Activated naive CD4-positive, alpha-beta T cell treated with Interleukin-2 at 50 U/mL for 16 hours (primary cell): ENCODE measurements around the gene CALML4.
"Not testable (repeated sequence)": the region's sequence is repeated elsewhere in the genome, so short reads cannot be mapped to it uniquely, and the experiment has no call there.

Experiments
- DNase-seq: peaks from one replicate; pipeline ENCODE4 v3.0.0-alpha.2; 2020

CALML4 gene

DNA sequence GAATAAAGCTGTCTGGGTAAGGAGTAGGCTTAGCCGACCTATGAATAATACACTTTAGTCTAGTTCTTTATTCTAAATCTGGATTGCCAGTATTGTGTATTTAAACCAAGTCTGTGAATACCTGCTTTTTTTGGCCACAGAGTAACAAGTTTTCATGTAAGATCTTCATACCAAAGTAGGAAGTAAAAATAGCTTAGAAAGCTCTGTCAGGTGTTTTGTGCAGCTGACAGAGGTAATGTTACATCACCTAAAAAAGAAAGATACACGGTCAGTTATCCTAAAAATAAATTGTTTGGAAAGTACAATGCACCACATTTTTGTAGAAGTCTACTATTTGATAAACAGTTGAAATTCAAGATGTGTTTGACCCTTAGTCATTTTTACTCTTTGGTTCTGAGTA is 16.5 kb downstream of the CALML4 start:
- no peak for DNase-seq

DNA sequence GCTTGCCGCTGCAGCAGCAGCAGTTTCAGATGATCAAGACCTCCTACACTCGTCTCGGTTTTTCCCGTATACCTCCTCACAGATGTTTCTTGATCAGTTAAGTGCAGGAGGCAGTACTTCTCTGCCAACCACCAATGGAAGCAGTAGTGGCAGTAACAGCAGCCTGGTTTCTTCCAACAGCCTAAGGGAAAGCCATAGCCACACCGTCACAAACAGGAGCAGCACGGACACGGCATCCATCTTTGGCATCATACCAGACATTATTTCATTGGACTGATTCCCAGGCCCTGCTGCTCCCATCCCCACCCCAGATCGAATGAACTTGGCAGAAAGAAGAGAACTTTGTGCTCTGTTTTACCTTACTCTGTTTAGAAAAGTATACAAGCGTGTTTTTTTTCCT is 17.6 kb downstream of the CALML4 start:
- DNase-seq: no peak

DNA sequence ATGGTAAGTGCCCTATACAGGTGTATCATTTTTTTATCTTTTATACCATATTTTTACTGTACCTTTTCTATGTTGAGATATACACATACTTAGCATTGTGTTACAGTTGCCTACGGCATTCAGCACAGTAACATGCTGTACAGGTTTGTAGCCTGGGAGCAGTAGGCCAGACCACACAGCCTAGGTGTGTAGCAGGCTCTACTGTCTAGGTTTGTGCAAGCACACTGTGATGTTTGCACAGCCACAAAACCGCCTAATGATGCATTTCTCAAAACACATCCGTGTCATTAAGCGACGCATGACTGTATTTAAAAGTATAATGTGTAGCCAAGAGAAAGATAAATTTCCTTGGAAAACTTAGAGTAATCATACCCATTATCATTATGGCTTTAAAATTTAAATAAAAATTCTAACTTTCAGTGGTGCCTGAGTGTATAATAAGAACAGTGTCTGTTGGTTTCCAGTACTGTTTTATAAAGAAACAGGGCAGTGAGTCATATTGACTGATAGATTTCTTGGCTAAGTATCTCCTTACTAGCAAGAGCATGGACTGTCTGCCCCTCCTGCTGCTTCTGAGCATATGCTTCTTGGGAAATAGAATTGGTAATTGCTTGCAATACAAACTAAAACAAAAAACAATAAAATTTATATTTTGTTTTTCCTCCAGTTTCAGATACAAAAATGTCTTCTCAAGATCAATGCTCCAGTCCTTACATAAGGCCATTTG is 18.3 kb downstream of the CALML4 start:
- no peak for DNase-seq

DNA sequence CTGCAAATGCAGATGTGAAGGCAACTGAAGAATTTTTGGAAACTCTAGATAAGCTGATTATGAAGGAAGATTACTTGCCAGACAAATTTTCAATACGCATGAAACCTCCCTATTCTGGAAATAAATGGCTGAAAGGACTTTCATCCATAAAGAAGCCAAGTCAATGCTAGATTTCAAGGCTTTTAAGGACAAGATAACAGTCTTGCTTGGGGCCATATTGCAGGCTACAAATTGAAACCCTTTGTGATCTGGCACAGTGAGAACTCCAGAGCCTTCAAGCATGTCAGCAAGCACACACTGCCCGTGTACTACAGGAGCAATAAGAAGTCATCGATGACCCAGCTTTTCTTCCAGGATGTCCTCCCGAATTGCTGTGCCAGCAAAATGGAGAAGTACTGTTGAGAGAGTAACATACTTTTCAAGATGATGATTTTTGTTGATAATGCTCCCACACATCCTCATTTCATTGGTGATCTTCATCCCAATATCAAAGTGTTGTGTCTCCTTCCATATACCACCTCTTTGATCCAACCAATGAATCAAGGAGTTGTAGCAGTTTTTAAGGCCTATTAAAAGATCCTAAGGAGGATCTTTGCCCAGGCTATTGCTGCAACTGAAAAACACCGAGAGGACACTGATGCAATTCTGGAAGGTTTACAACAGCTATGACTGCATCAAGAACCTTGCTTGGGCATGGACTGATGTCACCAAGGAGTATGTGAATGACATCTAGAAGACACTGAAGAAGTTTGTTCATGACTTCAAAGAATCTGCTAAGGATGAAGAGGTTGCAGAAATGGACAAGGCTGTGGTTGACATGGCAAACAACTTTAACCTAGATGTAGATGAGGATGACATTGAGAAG is 20.3 kb downstream of the CALML4 start:
- no peak for DNase-seq

DNA sequence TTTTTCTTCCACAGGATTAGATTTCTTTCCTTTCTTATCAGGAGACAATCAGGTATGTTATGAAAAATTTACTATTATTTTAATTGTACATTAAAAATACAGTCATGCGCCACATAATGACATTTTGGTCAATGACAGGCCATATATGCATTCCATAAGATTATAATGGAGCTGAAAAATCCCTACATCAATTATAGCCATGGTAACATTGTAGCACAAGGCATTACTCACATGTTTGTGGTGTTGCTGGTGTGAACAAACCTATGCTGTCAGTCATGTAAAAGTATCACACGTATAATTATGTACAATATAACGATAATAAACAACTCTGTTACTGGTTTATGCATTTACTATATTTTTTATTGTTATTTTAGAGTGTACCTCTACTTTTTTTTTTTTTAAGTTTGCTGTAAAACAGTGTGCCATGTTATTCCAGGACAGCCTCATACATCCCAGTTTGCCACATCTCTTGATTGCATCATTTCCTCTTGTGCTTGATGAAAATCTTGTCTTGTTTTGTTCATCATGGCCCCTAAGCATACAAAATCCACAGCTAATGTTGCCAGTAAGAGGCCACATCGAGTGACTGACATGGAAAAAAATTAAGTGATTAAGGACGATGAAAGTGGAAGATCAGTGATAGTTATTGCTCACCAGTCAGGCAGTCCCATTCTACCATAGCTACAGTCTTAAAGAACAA is 21.4 kb downstream of the CALML4 start:
- DNase-seq: no peak

DNA sequence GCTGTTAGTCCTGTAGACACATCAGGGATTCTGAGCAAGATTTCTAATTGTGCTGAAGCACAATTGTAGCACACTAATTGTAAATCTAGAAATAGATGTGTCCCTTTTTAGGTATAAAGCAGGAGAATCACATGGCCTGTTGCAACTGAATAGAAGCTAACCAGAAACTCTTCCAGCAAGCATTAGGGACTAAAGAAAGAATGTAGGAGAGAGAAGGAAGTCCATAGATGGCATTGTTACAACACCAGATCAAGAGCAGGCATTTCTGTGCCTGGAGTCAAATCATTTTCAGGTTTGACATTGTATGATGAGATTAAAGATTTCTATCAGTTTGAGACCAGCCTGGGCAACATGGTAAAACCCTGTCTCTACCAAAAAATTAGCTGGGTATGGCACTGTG is 27.4 kb downstream of the CALML4 start:
- no peak for DNase-seq

DNA sequence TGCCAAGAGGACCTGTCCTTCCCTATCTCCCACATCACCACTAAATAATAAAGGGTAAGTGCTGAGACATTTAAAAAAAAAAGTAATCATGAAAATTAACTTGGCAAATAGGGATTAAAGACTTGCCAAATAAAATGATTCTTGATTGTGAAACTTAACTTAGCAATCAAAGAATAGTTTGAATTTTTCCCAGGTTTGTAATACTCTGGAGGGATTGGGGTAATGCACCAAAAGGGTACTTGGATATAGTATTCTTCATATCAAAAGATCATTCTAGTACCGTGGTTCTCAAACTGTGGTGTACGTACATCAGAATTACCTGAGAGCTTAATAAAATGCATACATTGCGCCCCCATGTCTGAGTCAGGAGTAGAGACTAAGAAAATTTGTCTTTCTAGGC is 28.5 kb downstream of the CALML4 start:
- DNase-seq: no peak

DNA sequence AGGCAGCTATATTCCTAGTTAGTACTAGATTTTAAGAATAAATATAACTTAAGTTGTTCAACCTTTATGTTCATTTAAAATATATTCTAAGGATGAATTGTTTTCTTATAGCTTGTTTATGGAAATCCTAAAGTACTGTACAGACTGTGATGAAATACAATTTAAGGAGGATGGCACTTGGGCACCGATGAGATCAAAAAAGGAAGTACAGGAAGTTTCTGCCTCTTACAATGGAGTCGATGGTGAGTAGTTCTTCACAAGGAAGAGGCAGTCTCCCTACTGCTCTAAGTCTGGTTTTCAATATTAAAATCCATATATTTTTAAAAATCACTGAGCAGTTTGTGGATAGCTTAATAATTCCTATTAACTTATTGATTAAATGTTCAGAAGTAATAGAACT is 29.6 kb downstream of the CALML4 start:
- DNase-seq: no peak

DNA sequence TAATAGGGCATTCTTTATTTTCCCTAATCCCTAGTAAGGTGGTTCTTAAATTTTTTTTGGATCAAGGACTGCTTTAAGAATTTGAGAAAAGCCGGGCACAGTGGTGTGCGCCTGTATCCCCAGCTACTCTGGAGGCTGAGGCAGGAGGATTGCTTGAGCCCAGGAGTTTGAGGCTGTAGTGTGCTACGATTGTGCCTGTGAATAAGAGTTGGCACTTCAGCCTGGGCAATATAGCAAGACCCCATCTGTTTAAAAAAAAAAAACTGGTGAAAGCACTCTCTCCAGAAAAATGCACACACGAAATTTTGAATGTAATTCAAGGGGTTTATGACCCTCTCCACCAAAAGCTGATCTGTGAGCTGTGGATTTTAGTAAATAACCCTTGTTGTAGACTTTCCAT is 32.0 kb downstream of the CALML4 start:
- DNase-seq: no peak

DNA sequence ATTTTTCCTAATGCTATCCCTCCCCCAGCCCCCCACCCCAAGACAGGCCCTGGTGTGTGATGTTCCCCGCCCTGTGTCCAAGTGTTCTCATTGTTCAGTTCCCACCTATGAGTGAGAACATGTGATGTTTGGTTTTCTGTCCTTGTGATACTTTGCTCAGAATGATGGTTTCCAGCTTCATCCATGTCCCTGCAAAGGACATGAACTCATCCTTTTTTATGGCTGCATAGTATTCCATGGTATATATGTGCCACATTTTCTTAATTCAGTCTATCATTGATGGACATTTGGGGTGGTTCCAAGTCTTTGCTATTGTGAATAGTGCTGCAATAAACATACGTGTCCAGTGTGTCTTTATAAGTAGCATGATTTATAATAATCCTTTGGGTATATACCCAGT is 33.1 kb downstream of the CALML4 start:
- DNase-seq: not testable (repeated sequence)

DNA sequence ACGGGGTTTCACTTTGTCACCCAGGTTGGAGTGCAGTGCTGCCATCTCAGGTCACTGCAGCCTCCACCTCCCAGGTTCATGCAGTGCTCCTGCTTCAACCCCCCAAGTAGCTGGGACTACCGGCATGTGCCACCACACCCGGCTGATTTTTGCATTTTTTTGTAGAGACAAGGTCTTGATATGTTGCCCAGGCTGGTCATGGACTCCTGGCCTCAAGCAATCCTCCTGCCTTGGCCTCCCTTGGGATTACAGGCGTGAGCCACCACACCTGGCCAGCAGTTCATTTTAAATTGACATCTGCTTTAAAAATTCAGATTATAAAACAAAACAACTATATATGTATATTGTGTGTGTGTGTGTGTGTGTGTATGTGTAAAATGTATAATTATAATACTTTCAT is 38.3 kb downstream of the CALML4 start:
- no peak for DNase-seq

DNA sequence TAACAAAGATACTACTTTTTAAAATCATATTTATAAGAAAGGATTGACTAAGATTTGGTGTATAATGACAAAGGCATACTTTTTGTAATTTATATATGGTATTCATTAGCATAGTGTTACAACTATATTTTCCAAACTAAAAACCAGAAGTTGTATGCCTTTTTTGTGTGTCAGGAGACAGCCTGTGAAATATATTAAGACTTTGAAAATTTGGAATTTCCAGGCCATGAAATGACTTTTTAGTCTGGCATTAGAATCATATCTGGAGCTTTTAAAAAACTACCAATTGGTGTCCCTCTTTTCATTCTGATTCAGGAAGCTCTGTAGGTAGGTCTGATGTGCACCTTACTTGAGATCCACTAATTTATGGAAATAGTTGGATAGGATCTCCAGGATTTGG is 41.9 kb downstream of the CALML4 start:
- no peak for DNase-seq

DNA sequence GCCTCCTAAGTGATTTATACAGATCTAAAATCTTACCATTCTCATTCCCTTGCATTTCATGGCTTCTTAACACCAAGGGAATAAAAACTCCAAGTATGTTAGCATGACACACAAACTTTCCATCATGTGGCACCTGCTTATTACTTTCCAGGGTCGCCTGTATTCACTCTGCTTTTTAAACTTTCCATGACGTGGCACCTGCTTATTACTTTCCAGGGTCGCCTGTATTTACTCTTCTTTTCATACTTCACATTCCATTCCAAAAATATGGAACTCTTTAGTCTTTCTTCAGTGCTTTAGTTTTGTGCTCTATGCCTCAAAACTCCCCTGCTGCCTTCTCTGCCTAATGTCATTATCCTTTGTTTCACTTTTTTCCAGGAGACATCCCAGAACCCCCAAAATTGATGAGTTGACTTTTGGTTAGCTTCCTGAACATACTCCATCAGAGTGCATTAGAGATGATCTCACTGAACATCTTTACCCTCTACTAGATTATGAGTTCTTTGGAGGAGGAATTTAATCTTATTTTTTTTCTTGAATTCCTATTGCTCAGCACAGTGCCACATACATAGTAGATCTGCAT is 47.0 kb downstream of the CALML4 start:
- DNase-seq: no peak

DNA sequence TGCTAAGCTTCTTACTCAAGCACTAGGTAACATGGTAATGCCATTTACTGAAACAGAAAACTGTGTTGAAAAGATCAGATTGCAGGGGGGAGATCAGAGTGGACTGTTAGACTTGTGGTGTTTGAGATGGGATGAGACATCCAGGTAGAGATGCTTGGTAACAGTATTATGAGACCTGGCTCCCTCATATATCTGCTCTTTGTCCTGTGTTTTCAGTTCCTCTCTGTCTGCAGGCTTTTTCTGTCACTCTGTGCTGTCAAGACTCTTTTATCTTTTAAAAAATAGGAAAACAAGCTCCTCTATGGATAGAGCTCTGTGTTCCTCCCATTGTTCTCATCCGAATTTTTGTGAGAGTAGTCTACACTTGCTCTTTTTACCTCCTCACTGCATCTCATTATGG is 48.1 kb downstream of the CALML4 start:
- no peak for DNase-seq

DNA sequence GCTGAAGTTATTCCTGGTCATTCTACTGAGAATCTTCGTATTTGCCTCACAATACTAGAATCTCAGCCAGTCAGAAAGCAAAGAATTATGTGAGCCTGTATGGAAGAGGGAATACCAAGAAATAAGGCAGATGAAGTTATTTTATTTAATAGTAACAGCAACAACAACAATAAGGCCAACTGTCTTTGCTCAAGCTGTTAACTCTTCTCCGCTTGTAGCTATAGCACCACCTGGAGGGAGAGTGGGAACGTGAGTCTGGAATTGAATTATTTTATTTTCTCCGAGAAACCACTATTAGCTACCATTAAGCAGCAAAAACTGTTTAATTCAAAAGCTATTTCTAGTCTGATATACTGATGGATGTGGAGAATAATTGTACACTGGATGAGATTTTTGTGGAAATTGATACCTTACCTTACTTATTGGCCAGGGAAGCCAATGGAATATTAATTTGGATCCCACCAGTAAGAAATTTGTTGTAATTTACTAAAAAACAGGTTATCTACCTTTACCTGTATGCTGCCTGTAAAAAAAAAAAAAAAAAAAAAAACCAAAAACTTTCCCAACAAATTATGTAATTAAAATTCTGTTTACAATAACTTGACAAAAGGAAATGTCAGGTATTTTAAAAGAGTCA is 50.1 kb downstream of the CALML4 start:
- peak; percentile 7 for DNase-seq

DNA sequence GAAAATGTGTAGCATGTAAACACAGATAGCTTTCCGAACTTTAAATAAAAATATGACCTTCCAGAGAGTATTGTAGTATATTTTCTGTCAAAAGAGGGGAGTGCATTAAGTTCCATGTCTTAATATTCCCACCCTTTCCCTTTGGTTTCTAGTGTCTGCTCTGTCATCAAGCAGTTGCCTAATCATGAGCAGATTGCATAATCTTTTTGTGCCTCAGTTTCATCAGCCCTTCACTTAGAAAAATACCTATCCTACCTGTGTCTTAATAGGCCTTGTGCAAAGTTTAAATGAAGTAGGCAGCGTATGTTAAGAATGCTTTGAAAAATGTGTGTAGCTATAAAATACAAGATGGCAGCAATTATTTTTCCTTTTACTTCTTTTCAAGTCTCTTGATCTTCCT is 52.8 kb downstream of the CALML4 start:
- DNase-seq: no peak

DNA sequence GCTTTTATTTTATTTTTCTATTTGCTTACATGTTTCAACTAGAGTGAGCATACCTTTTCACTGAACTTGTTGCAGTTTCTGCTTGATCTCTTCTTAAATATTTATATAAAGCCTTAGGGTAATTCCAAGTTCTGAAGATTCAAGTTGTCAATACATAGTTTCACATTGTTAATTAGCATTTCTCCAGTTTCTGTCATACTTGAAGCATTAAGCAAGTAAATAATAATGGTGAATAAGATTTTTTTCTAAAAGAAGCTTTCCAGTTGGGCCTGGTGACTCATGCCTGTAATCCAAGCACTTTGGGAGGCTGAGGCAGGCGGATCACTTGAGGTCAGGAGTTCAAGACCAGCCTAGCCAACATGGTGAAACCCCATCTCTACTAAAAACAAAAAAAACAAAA is 53.9 kb downstream of the CALML4 start:
- no peak for DNase-seq

DNA sequence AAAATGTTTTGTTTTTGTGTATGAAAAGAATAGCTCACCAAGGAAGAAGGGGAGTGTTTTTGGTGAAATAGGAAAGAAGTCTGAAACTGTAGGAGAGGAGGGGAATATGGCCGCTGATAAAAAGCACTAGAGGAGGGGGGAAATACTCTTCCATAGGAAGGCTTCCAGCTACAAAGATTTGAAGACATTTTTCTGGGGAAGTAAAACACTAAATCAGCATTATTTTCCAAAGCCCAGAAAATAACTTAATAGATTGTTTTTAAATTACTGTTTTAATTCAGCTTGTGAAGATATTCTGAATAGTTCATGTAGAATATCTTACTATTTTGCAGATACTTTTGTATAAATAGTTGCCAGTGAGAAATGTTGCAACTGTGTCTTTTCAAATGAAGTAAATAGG is 54.9 kb downstream of the CALML4 start:
- no peak for DNase-seq

DNA sequence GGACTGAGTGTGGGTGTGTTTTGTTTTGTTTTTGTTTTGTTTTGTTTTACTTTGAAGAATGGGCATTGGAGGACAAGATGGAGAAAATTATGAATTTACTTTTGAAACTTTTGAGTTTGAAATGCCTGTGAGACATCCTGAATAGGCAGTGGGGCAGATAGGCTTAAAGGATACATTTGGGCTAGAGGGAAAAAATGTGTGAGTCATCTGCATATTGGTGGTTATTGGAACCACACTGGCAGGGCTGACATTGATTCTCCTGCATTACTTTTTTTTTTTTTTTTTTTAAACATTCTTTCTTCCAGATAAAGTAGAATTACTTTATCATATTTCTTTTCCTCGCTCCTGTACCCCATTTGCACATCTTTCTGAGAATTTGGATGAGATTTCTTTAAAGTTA is 56.1 kb downstream of the CALML4 start:
- DNase-seq: no peak

DNA sequence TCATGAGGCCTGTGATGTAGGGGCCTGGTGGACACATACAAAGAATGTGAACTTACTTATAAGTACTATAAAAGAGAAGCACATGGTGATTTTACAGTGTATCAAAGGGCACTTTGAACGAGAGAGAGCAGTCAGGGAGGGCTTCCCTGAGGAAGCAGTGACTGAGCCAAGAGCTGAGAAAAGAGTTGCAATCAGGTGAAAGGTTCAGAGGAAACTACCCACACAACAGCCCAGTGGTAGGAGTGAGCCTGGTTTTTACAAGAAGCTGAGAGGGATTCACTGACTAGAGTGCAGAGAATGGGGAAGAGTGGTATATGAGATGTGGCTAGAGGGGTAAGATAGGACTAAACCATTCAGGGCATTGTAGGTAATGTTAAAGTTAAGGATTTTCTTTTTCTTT is 57.1 kb downstream of the CALML4 start:
- DNase-seq: no peak

DNA sequence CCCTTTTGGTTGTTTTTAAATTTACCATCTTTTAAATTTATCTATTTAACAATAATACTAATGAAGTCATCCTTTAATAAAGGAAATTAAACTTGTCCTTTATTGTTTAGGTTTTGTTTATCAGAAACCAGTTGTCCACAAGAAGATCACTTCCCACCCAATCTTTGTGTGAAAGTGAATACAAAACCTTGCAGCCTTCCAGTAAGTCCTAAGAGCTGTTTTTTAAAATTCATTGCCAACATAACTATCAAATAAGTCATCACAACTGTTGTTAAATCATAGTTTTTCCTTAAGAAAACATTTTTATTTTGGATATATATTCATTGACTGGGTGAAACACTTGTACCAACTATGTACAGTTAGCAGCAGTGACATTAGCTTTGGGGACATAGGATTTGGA is 59.4 kb downstream of the CALML4 start:
- no peak for DNase-seq

DNA sequence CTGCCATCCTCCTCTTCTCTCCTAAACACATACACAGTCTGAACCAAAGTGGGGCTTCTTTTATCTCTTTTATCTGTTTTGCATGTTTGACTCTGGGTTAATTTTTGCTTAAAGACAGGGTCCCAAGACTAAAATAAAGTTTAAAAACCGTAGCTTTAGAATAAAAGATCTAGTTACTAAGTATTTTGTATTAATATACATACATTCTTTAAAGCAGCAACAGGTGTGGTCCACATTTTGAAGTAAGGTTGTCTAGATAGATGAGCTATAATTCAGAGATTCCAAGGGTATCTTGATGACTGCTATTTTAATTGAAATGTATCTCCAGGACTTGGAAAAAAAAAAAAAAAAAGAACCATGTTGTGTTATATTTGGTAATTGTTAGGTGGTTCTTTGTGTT is 61.3 kb downstream of the CALML4 start:
- no peak for DNase-seq

DNA sequence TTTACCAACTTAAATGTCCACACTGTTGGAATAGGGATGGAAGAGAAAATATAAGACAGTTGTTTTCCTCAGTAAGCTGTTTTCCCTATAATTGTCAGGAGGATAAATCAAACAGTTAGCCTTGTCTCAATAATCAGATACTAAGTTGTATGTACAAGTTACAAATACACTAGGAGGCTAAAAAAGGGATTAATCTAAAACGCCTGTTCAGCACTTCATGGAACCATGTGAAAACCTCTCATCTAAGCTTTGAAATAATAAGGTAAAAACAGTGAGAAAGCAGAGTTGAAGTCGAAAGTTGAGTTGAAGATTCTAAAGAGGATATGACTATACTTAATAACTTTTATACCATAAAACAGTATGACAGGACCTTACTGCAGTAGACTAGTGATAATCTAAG is 62.0 kb downstream of the CALML4 start:
- DNase-seq: no peak
